Tibial nerve (tissue), 4 donors: ENCODE data around the gene GALNTL6. TPM values are rescaled to one million over a fixed set of nuclear protein-coding genes. Genes with fewer than 3 reads are reported as not detected.

ENCODE experiments used
- DNase-seq, 2 donors: peaks; one replicate each; pipeline ENCODE4 v3.0.0-alpha.2; 2019; ENCODE audit warnings: low spot score in 2 of 2
- H3K27ac ChIP-seq, 4 donors: fragments of 200-600 bp; sonication (generic) in 3 of 4; one replicate each; pipeline ENCODE4 v1.5.1; 2017 to 2019; ENCODE audit warnings: mild to moderate bottlenecking in 1 of 4
- H3K27me3 ChIP-seq, 2 donors: fragments of 200-600 bp; sonication (generic) in 1 of 2; one replicate each; pipeline versions ENCODE4 v1.5.1 to v1.6.0; 2017 to 2019
- H3K36me3 ChIP-seq, 3 donors: fragments of 200-600 bp; sonication (generic); one replicate each; pipeline ENCODE4 v1.5.1; 2018 to 2019
- H3K4me1 ChIP-seq, 4 donors: fragments of 200-600 bp; sonication (generic) in 3 of 4; one replicate each; pipeline ENCODE4 v1.5.1; 2017 to 2019
- H3K4me3 ChIP-seq, 4 donors: fragments of 200-600 bp; sonication (generic) in 3 of 4; one replicate each; pipeline ENCODE4 v1.5.1; 2017 to 2019; ENCODE audit warnings: mild to moderate bottlenecking in 1 of 4, moderate library complexity in 1 of 4
- H3K9me3 ChIP-seq, 4 donors: fragments of 200-600 bp; sonication (generic) in 3 of 4; one replicate each; pipeline ENCODE4 v1.5.1; 2017 to 2019
- CTCF ChIP-seq, 5 experiments: fragments of 200-600 bp in 3 of 5; fragments of 450-650 bp in 2 of 5; sonication (generic) in 3 of 5; IDR thresholded peaks; one replicate each; pipeline ENCODE4 v1.5.1; 2016 to 2019; ENCODE audit warnings: antibody characterized with exemption in 5 of 5, mild to moderate bottlenecking in 3 of 5, moderate library complexity in 2 of 5
- EP300 ChIP-seq, 2 donors: sonication (generic); formaldehyde crosslinking; IDR thresholded peaks; one replicate each; pipeline ENCODE4 v1.6.1; 2017; ENCODE audit warnings: antibody characterized with exemption in 2 of 2, mild to moderate bottlenecking in 1 of 2
- POLR2A ChIP-seq, 2 donors: fragments of 450-650 bp; IDR thresholded peaks; one replicate each; pipeline ENCODE4 v1.6.1; 2017; ENCODE audit warnings: antibody characterized with exemption in 2 of 2, mild to moderate bottlenecking in 2 of 2, moderate library complexity in 2 of 2
- WGBS, 2 donors: methylation state at CpG; one replicate each; pipeline ENCODE4 v1.1.5; 2018; 5-methylcytosine and 5-hydroxymethylcytosine counted together
- total RNA-seq, 4 donors: library from RNA; depleted of rRNA; stranded (reverse); fragments of >200 nt; gene quantifications; one replicate each; pipeline ENCODE4 v1.1.0, GENCODE V29; 2016

GALNTL6 gene
- total RNA-seq, 4 donors from 2014 or later: not detected

- 33 to 37% methylated on average over 3 of the region's 3 CpGs for whole genome bisulfite sequencing, 2 donors
- TF ChIP-seq EP300 (IDR thresholded peaks at IDR 0.05): no peak
- no peak for TF ChIP-seq POLR2A (IDR thresholded peaks at IDR 0.05)
- no peak for TF ChIP-seq CTCF (IDR thresholded peaks at IDR 0.05)
- Histone ChIP-seq H3K27me3 (no peaks in the 10 kb centered on the region), H3K27ac (no peak overlapping the region), H3K4me3 (no peak overlapping the region), H3K9me3 (no peaks in the 10 kb centered on the region), H3K36me3 (no peaks in the 10 kb centered on the region), H3K4me1 (no peaks in the 10 kb centered on the region)
- no peak for DNase-seq
Observed at GRCh38 chr4:172207886-172208285, 394.7 kb downstream of the GALNTL6 start.

- 0% methylated on average over 1 of the region's 1 CpG for WGBS, 2 donors
- TF ChIP-seq POLR2A (IDR thresholded peaks at IDR 0.05): no peak
- no peak for TF ChIP-seq EP300 (IDR thresholded peaks at IDR 0.05)
- no peak for TF ChIP-seq CTCF (IDR thresholded peaks at IDR 0.05)
- no peaks in the 10 kb centered on the region for H3K4me1 ChIP-seq
- no peaks in the 10 kb centered on the region for H3K27me3 ChIP-seq
- H3K9me3 ChIP-seq: no peaks in the 10 kb centered on the region
- H3K27ac ChIP-seq: no peak overlapping the region
- no peak overlapping the region for H3K4me3 ChIP-seq
- no peak for DNase-seq
- H3K36me3 ChIP-seq: no peaks in the 10 kb centered on the region
Observed at GRCh38 chr4:172220679-172221078, 407.5 kb downstream of the GALNTL6 start.

- H3K9me3 ChIP-seq: no peaks in the 10 kb centered on the region
- no peak overlapping the region for H3K27ac ChIP-seq
- DNase-seq: no peak
- H3K4me1 ChIP-seq: no peaks in the 10 kb centered on the region
- TF ChIP-seq EP300 (IDR thresholded peaks at IDR 0.05) (no peak), CTCF (IDR thresholded peaks at IDR 0.05) (no peak), POLR2A (IDR thresholded peaks at IDR 0.05) (no peak)
- no peak overlapping the region for H3K4me3 ChIP-seq
- 94 to 95% methylated on average over 5 of the region's 5 CpGs for whole genome bisulfite sequencing, 2 donors
- no peaks in the 10 kb centered on the region for H3K36me3 ChIP-seq
- H3K27me3 ChIP-seq: no peaks in the 10 kb centered on the region
Observed at GRCh38 chr4:172225457-172225856, 412.3 kb downstream of the GALNTL6 start.

- Histone ChIP-seq H3K27ac (no peak overlapping the region), H3K9me3 (no peaks in the 10 kb centered on the region), H3K4me1 (no peaks in the 10 kb centered on the region), H3K4me3 (no peak overlapping the region), H3K27me3 (no peaks in the 10 kb centered on the region), H3K36me3 (no peaks in the 10 kb centered on the region)
- WGBS, 2 donors: 53 to 68% methylated on average over 5 of the region's 5 CpGs
- TF ChIP-seq POLR2A (IDR thresholded peaks at IDR 0.05): no peak
- TF ChIP-seq CTCF (IDR thresholded peaks at IDR 0.05): no peak
- TF ChIP-seq EP300 (IDR thresholded peaks at IDR 0.05): no peak
- DNase-seq: no peak
Observed at GRCh38 chr4:172232966-172233365, 419.8 kb downstream of the GALNTL6 start.

- 91 to 93% methylated on average over 4 of the region's 4 CpGs for WGBS, 2 donors
Observed at GRCh38 chr4:172243551-172243950, 430.3 kb downstream of the GALNTL6 start.

More at GRCh38 chr4:172243551-172243950, 430.3 kb downstream of the GALNTL6 start:
- DNase-seq: no peak
- no peak for TF ChIP-seq EP300 (IDR thresholded peaks at IDR 0.05)
- no peak for TF ChIP-seq POLR2A (IDR thresholded peaks at IDR 0.05)
- TF ChIP-seq CTCF (IDR thresholded peaks at IDR 0.05): no peak
- H3K27me3 ChIP-seq: no peaks in the 10 kb centered on the region
- H3K4me3 ChIP-seq: no peak overlapping the region
- no peaks in the 10 kb centered on the region for H3K4me1 ChIP-seq
- H3K36me3 ChIP-seq: no peaks in the 10 kb centered on the region
- H3K9me3 ChIP-seq: peaks cover 0 to 3% (median 0%) of the 10 kb centered on the region in 4 donors
- no peak overlapping the region for H3K27ac ChIP-seq
